ENCODE data around the gene ASMTL.
A peak's percentile ranks its signal among the peaks of the same experiment; 100 is the strongest.
"Not testable (repeated sequence)": the region's sequence is repeated elsewhere in the genome, so short reads cannot be mapped to it uniquely, and the experiment has no call there.

Gene ASMTL

GRCh38 chrX:1489354-1489753, 36.6 kb upstream of the ASMTL start:
- not testable (repeated sequence) for H3K4me3 ChIP-seq (ENCODE audit: low read length); H3K9ac ChIP-seq (ENCODE audit: low read length); H3K9me3 ChIP-seq (ENCODE audit: control insufficient read depth, low read length); H3K36me3 ChIP-seq (ENCODE audit: control insufficient read depth, insufficient read depth, low read length, severe bottlenecking); DNase-seq (ENCODE audit: low read depth); H3K4me1 ChIP-seq (ENCODE audit: control insufficient read depth, insufficient read depth, low read length)
- peaks cover 14% of the 10 kb centered on the region for H3K27me3 ChIP-seq (replicated peaks; ENCODE audit: control insufficient read depth, insufficient read depth, low read length)

- DNase-seq (ENCODE audit: low read depth): no peak
- H3K4me3 ChIP-seq (ENCODE audit: low read length): no peak overlapping the region
- H3K36me3 ChIP-seq (ENCODE audit: control insufficient read depth, insufficient read depth, low read length, severe bottlenecking): no peaks in the 10 kb centered on the region
- peaks cover 2% of the 10 kb centered on the region for H3K9me3 ChIP-seq (ENCODE audit: control insufficient read depth, low read length)
- no peak overlapping the region for H3K9ac ChIP-seq (ENCODE audit: low read length)
- H3K4me1 ChIP-seq (ENCODE audit: control insufficient read depth, insufficient read depth, low read length): no peaks in the 10 kb centered on the region
- peaks cover 19% of the 10 kb centered on the region for H3K27me3 ChIP-seq (replicated peaks; ENCODE audit: control insufficient read depth, insufficient read depth, low read length)
Measured at GRCh38 chrX:1488745-1489144, 36.0 kb upstream of the ASMTL start.

GRCh38 chrX:1488141-1488540, 35.4 kb upstream of the ASMTL start:
- no peak overlapping the region for H3K4me3 ChIP-seq (ENCODE audit: low read length)
- H3K9ac ChIP-seq (ENCODE audit: low read length): no peak overlapping the region
- H3K27me3 ChIP-seq (replicated peaks; ENCODE audit: control insufficient read depth, insufficient read depth, low read length): peaks cover 23% of the 10 kb centered on the region
- H3K36me3 ChIP-seq (ENCODE audit: control insufficient read depth, insufficient read depth, low read length, severe bottlenecking): no peaks in the 10 kb centered on the region
- no peak for DNase-seq (ENCODE audit: low read depth)
- no peaks in the 10 kb centered on the region for H3K4me1 ChIP-seq (ENCODE audit: control insufficient read depth, insufficient read depth, low read length)
- H3K9me3 ChIP-seq (ENCODE audit: control insufficient read depth, low read length): peaks cover 2% of the 10 kb centered on the region

GRCh38 chrX:1487401-1487800, 34.7 kb upstream of the ASMTL start:
- no peak for DNase-seq (ENCODE audit: low read depth)
- Histone ChIP-seq H3K4me1 (ENCODE audit: control insufficient read depth, insufficient read depth, low read length) (no peaks in the 10 kb centered on the region), H3K9me3 (ENCODE audit: control insufficient read depth, low read length) (peaks cover 2% of the 10 kb centered on the region), H3K27me3 (replicated peaks; ENCODE audit: control insufficient read depth, insufficient read depth, low read length) (peaks cover 23% of the 10 kb centered on the region), H3K9ac (ENCODE audit: low read length) (no peak overlapping the region), H3K36me3 (ENCODE audit: control insufficient read depth, insufficient read depth, low read length, severe bottlenecking) (no peaks in the 10 kb centered on the region), H3K4me3 (ENCODE audit: low read length) (no peak overlapping the region)

GRCh38 chrX:1486749-1487361, 34.1 kb upstream of the ASMTL start:
- no peak overlapping the region for H3K9ac ChIP-seq (ENCODE audit: low read length)
- no peak overlapping the region for H3K4me3 ChIP-seq (ENCODE audit: low read length)
- peaks cover 5% of the 10 kb centered on the region for H3K4me1 ChIP-seq (ENCODE audit: control insufficient read depth, insufficient read depth, low read length)
- peaks cover 2% of the 10 kb centered on the region for H3K9me3 ChIP-seq (ENCODE audit: control insufficient read depth, low read length)
- peaks cover 20% of the 10 kb centered on the region for H3K27me3 ChIP-seq (replicated peaks; ENCODE audit: control insufficient read depth, insufficient read depth, low read length)
- H3K36me3 ChIP-seq (ENCODE audit: control insufficient read depth, insufficient read depth, low read length, severe bottlenecking): no peaks in the 10 kb centered on the region
- DNase-seq (ENCODE audit: low read depth): no peak

GRCh38 chrX:1486177-1486576, 33.5 kb upstream of the ASMTL start:
- Histone ChIP-seq H3K36me3 (ENCODE audit: control insufficient read depth, insufficient read depth, low read length, severe bottlenecking) (no peaks in the 10 kb centered on the region), H3K4me3 (ENCODE audit: low read length) (no peak overlapping the region), H3K4me1 (ENCODE audit: control insufficient read depth, insufficient read depth, low read length) (peaks cover 7% of the 10 kb centered on the region), H3K27me3 (replicated peaks; ENCODE audit: control insufficient read depth, insufficient read depth, low read length) (peaks cover 20% of the 10 kb centered on the region), H3K9me3 (ENCODE audit: control insufficient read depth, low read length) (peaks cover 2% of the 10 kb centered on the region), H3K9ac (ENCODE audit: low read length) (no peak overlapping the region)
- DNase-seq (ENCODE audit: low read depth): no peak

- Histone ChIP-seq H3K4me1 (ENCODE audit: control insufficient read depth, insufficient read depth, low read length) (peaks cover 7% of the 10 kb centered on the region), H3K9ac (ENCODE audit: low read length) (no peak overlapping the region), H3K9me3 (ENCODE audit: control insufficient read depth, low read length) (peaks cover 3% of the 10 kb centered on the region), H3K27me3 (replicated peaks; ENCODE audit: control insufficient read depth, insufficient read depth, low read length) (peaks cover 20% of the 10 kb centered on the region), H3K36me3 (ENCODE audit: control insufficient read depth, insufficient read depth, low read length, severe bottlenecking) (no peaks in the 10 kb centered on the region), H3K4me3 (ENCODE audit: low read length) (no peak overlapping the region)
- DNase-seq (ENCODE audit: low read depth): no peak
Measured at GRCh38 chrX:1485033-1485432, 32.3 kb upstream of the ASMTL start.

GRCh38 chrX:1484638-1485019, 31.9 kb upstream of the ASMTL start:
- Histone ChIP-seq H3K36me3 (ENCODE audit: control insufficient read depth, insufficient read depth, low read length, severe bottlenecking) (no peaks in the 10 kb centered on the region), H3K27me3 (replicated peaks; ENCODE audit: control insufficient read depth, insufficient read depth, low read length) (peaks cover 20% of the 10 kb centered on the region), H3K9me3 (ENCODE audit: control insufficient read depth, low read length) (peaks cover 7% of the 10 kb centered on the region), H3K4me3 (ENCODE audit: low read length) (no peak overlapping the region), H3K9ac (ENCODE audit: low read length) (no peak overlapping the region), H3K4me1 (ENCODE audit: control insufficient read depth, insufficient read depth, low read length) (peaks cover 7% of the 10 kb centered on the region)
- DNase-seq (ENCODE audit: low read depth): no peak

GRCh38 chrX:1483843-1484637, 31.3 kb upstream of the ASMTL start:
- peaks cover 7% of the 10 kb centered on the region for H3K4me1 ChIP-seq (ENCODE audit: control insufficient read depth, insufficient read depth, low read length)
- no peak overlapping the region for H3K4me3 ChIP-seq (ENCODE audit: low read length)
- no peaks in the 10 kb centered on the region for H3K36me3 ChIP-seq (ENCODE audit: control insufficient read depth, insufficient read depth, low read length, severe bottlenecking)
- no peak overlapping the region for H3K9ac ChIP-seq (ENCODE audit: low read length)
- peaks cover 20% of the 10 kb centered on the region for H3K27me3 ChIP-seq (replicated peaks; ENCODE audit: control insufficient read depth, insufficient read depth, low read length)
- peaks cover 11% of the 10 kb centered on the region for H3K9me3 ChIP-seq (ENCODE audit: control insufficient read depth, low read length)
- no peak for DNase-seq (ENCODE audit: low read depth)

- peaks cover 24% of the 10 kb centered on the region for H3K27me3 ChIP-seq (replicated peaks; ENCODE audit: control insufficient read depth, insufficient read depth, low read length)
- not testable (repeated sequence) for H3K36me3 ChIP-seq (ENCODE audit: control insufficient read depth, insufficient read depth, low read length, severe bottlenecking); DNase-seq (ENCODE audit: low read depth); H3K4me1 ChIP-seq (ENCODE audit: control insufficient read depth, insufficient read depth, low read length); H3K4me3 ChIP-seq (ENCODE audit: low read length); H3K9ac ChIP-seq (ENCODE audit: low read length)
- peaks cover 11% of the 10 kb centered on the region for H3K9me3 ChIP-seq (ENCODE audit: control insufficient read depth, low read length)
Measured at GRCh38 chrX:1482530-1482928, 29.8 kb upstream of the ASMTL start.

GRCh38 chrX:1481636-1482529, 29.2 kb upstream of the ASMTL start:
- H3K9ac ChIP-seq (ENCODE audit: low read length): peak overlapping the region; percentile 65
- peaks cover 21% of the 10 kb centered on the region for H3K27me3 ChIP-seq (replicated peaks; ENCODE audit: control insufficient read depth, insufficient read depth, low read length)
- DNase-seq (ENCODE audit: low read depth): peak; percentile 84
- peak overlapping the region; percentile 65 for H3K4me3 ChIP-seq (ENCODE audit: low read length)
- no peaks in the 10 kb centered on the region for H3K36me3 ChIP-seq (ENCODE audit: control insufficient read depth, insufficient read depth, low read length, severe bottlenecking)
- peaks cover 11% of the 10 kb centered on the region for H3K9me3 ChIP-seq (ENCODE audit: control insufficient read depth, low read length)
- H3K4me1 ChIP-seq (ENCODE audit: control insufficient read depth, insufficient read depth, low read length): peaks cover 7% of the 10 kb centered on the region
